NCI-H1436 treated with DMSO at 0.1 percent for 48 hours (cell line): ENCODE results near the gene CUX1.
"Not testable (repeated sequence)": the region's sequence is repeated elsewhere in the genome, so short reads cannot be mapped to it uniquely, and the experiment has no call there.

Experiments
- DNase-seq: peaks from one replicate; lab custom pipeline; 2025; lab: John Stamatoyannopoulos, UW

CUX1 gene

GRCh38 chr7:102008535-102009262, 191.3 kb downstream of the CUX1 start:
- DNase-seq = no peak

GRCh38 chr7:102009628-102010027, 192.2 kb downstream of the CUX1 start:
- DNase-seq = no peak

- not testable (repeated sequence) for DNase-seq
Observed at GRCh38 chr7:102012112-102012830, 194.8 kb downstream of the CUX1 start.

GRCh38 chr7:102012941-102013461, 195.6 kb downstream of the CUX1 start:
- no peak for DNase-seq

- DNase-seq = no peak
Observed at GRCh38 chr7:102018876-102019275, 201.4 kb downstream of the CUX1 start.

GRCh38 chr7:102019461-102019860, 202.0 kb downstream of the CUX1 start:
- no peak for DNase-seq

- no peak for DNase-seq
Observed at GRCh38 chr7:102021841-102022618, 204.6 kb downstream of the CUX1 start.

GRCh38 chr7:102024005-102024768, 206.8 kb downstream of the CUX1 start:
- DNase-seq = no peak

- DNase-seq = no peak
Observed at GRCh38 chr7:102024769-102025391, 207.5 kb downstream of the CUX1 start.

- not testable (repeated sequence) for DNase-seq
Observed at GRCh38 chr7:102025777-102026176, 208.4 kb downstream of the CUX1 start.

GRCh38 chr7:102028206-102028826, 210.9 kb downstream of the CUX1 start:
- DNase-seq = no peak

- DNase-seq = no peak
Observed at GRCh38 chr7:102029616-102030015, 212.2 kb downstream of the CUX1 start.

- DNase-seq = no peak
Observed at GRCh38 chr7:102030696-102031095, 213.3 kb downstream of the CUX1 start.

GRCh38 chr7:102036958-102037357, 219.5 kb downstream of the CUX1 start:
- DNase-seq = no peak

- no peak for DNase-seq
Observed at GRCh38 chr7:102039706-102040105, 222.3 kb downstream of the CUX1 start.

GRCh38 chr7:102040569-102040968, 223.1 kb downstream of the CUX1 start:
- DNase-seq = no peak

GRCh38 chr7:102042016-102042656, 224.7 kb downstream of the CUX1 start:
- DNase-seq = no peak

GRCh38 chr7:102042796-102043195, 225.4 kb downstream of the CUX1 start:
- not testable (repeated sequence) for DNase-seq

GRCh38 chr7:102044641-102044983, 227.2 kb downstream of the CUX1 start:
- DNase-seq = no peak

GRCh38 chr7:102044984-102045673, 227.7 kb downstream of the CUX1 start:
- no peak for DNase-seq
